Dedifferentiated amniotic fluid mesenchymal stem cell (primary cell): ENCODE data around the gene SMR3B.

ENCODE experiments used
- DNase-seq: peaks from one replicate; pipeline ENCODE4 v3.0.0-alpha.2; 2016; ENCODE audit errors: extremely low spot score

The SMR3B gene

DNA sequence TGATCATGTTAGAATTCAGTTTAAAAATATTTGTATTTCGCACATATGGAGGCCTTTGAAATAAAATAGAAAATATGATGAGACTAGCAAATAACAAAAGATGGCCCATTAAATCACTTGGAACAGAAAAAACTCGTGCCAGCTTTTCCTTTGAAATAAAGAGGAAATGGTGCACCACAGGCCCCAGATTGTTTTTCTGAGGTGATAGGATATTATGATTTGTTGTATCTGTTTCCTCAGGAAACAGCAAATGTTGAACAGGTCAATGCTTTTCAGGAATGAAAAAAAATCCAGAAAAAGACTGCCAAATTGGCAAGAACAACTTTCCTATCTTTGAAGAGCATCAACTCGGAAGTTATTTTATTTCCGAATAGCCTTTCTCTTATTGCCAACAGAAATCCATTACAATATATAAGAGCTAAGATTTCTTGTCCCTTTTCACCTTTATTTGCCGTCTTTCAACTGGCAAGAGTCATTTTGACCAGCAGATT, at the start of gene SMR3B:
TSS of gene SMR3B (plus strand) at position 441 of the 491 bp plus-strand sequence. CDS start 1,380 bp downstream, outside the sequence.
- DNase-seq = no peak

GRCh38 chr4:70334681-70335080, 48.2 kb upstream of the SMR3B start, which contains the start of gene CABS1:
TSS of gene CABS1 (plus strand) at chr4:70334981. CDS start at chr4:70335040, 59 bp downstream.
- no peak for DNase-seq

GRCh38 chr4:70336043-70336442, 46.9 kb upstream of the SMR3B start:
- DNase-seq = no peak

DNA sequence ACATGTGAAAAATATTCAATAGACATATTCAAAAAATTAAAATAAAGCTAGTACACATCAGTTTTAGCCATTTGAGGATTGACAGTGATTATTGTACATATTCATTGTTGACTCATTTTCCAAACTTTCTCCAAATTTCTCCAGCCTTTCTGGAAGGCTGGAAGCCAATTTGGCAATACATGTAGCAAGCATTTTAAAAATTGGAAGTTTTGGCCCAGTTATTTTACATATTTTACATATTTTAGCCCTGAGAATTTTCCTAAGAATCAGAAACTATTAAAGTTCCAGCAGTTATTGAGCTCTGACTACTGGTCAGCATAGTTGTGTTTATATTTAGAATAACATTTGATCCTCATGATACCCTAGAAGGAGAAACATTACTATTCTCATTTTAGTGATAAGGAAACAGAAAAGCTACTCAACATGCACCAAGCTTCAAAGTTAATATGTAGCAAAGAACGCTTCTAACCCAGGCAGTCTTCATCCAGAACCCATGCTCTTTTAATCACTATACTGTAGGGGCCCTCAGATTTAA, 45.0 kb upstream of the SMR3B start:
- DNase-seq = no peak

- DNase-seq = no peak
These were observed 26.7 kb upstream of the SMR3B start for GRCh38 chr4:70356185-70356584.

DNA sequence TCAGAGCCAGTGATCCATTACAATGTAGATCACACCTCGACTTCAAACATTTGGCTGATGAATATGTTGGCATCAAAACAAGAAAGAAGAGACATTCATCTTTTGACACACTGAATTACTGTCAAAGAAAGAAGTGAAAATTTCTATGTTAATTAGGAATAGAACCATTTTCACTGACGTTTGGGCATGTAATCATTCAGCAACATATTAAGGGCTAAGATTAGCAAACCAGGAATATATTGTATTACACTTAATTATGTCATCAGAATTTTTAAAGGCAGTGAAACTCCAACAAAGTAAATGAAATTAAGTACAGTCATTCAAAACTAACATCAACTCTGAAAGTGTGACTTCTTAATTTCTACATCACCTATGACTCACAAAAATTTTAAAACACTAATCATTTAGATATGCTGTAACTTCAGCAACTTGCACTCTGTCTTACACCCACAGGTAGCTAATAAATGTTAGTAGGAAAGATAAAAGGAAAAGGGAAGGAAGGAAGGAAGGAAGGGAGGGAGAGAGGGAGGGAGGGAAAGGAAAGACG, 23.7 kb upstream of the SMR3B start:
- no peak for DNase-seq

DNA sequence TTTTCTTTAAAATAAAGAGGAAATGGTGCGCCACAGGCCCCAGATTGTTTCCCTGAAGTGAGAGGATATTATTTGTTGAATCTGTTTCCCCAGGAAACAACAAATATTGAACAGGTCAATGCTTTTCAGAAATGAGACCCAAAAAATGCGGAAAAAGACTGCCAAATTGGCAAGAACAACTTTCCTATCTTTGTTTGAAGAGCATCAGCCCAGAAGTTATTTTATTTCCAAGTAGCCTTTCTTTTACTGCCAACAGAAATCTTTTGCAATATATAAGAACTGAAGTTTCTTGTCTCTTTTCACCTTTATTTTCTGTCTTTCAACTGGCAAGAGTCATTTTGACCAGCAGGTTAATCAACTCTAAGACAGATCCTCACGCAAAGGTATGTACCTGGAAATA, 22.5 kb upstream of the SMR3B start, which contains the start of gene SMR3A:
TSS of gene SMR3A (plus strand) at position 301 of the 400 bp plus-strand sequence. CDS start 1,356 bp downstream, outside the sequence.
- DNase-seq = no peak

- DNase-seq = no peak
These were observed 18.9 kb upstream of the SMR3B start for GRCh38 chr4:70364002-70364401.

DNA sequence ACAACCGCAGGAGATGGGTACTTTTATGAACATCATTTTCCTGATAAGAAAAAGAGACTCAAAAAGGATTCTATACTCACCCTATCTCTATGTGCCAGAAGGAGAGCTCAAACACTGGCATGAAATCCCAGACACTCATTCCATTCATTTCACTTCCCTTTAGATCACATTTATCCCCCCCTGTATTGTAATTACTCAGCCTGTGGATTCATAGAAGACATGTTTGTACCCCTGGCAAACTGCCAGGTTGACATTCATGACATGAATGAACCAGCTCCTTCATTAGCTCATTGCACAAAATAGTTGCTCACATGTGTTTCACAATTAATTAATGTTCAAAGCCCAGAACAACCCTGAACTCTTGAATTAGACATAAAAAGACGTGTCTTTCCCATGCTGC, 17.5 kb upstream of the SMR3B start:
- DNase-seq = no peak

DNA sequence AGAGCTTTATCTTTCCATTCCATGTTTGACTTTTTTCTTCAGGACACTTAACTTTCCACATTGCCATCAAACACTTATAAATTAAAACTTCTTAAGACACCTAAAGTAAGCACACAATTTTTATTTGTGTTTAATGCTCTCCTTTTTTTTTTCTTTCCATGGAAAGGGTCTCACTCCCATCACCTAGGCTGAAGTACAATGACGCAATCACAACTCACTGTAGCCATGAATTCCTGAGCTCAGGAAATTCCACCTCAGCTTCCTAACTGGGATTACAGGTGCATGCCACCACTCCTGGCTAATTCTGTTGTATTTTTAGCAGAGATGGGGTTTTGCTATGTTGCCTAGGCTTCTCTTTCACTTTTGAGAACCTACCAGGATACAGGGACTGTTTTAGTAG, 15.1 kb upstream of the SMR3B start:
- no peak for DNase-seq

- no peak for DNase-seq
These were observed 10.9 kb upstream of the SMR3B start for GRCh38 chr4:70371987-70372386.

- DNase-seq = no peak
These were observed 10.2 kb upstream of the SMR3B start for GRCh38 chr4:70372760-70373159.

GRCh38 chr4:70380578-70380977, 2.4 kb upstream of the SMR3B start:
- no peak for DNase-seq

DNA sequence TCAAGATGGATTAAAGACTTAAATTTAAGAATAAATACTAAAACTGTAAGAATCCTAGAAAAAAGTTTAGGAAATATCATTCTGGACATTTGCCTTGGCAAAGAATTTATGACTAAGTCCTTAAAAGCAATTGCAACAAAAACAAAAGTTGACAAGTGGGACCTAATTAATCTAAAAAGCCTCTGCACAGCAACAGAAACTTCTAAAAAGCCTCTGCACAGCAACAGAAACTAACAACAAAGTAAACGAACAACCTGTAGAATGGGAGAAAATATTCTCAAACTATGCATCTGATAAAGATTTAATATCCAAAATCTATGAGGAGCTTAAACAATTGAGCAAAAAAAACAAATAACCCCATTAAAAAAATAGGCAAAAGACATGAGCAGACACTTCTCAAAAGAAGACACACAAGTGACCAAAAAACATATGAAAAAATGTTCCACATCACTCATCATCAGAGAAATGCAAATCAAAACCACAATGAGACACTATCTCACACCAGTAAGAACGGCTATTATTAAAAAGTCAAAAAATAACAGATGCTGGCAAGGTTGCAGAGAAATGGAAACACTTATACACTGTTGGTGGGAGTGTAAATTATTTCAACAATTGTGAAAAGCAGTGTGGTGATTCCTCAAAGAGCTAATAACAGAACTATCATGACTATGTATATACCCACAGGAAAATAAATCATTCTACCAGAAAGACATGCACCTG, 9.3 kb downstream of the SMR3B start:
- DNase-seq = no peak

GRCh38 chr4:70397580-70397979, 14.6 kb downstream of the SMR3B start, which contains the start of gene OPRPN:
TSS of gene OPRPN (plus strand) at chr4:70397940. CDS start at chr4:70399286, 1,346 bp downstream.
- no peak for DNase-seq

GRCh38 chr4:70399319-70399718, 16.4 kb downstream of the SMR3B start:
- no peak for DNase-seq

GRCh38 chr4:70402762-70403161, 19.8 kb downstream of the SMR3B start:
- no peak for DNase-seq

GRCh38 chr4:70405765-70406164, 22.8 kb downstream of the SMR3B start:
- no peak for DNase-seq

DNA sequence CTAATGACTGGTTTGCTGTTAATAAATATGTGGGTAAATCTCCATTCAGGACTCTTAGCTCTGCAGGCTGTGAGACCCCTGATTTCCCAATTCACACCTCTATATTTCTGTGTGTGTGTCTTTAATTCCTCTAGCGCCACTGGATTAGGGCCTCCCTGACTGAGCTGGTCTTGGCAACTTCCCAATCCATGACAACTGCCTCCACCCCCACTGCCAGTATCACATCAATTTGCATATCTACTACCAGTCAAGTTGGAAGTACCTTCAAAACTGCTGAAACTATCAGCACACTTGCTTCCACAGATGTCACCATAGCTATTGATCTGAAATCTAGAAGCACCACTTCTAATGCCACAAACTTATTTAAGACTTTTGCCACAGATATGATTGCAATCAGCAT, 42.4 kb downstream of the SMR3B start:
- no peak for DNase-seq

DNA sequence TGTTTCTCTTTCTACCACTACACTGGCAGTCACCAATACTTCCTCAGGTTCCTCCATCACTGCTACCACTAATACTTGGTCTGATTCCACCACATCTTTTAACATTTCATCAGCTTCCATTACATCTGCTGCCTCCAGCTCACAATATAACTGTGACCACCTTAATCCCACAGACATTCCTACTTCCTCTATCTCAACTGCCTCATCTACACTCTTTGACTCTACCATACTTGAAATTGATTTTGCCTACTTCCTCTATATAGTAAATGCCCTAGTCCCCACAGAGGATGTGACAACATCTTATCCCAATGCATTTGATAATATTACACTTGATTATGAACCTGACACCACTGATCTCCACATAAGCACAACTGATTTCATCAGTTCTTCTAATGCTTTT, 43.9 kb downstream of the SMR3B start:
- no peak for DNase-seq

GRCh38 chr4:70437197-70437596, 54.3 kb downstream of the SMR3B start:
- no peak for DNase-seq
